HL-60/S4 (cell line): ENCODE data around the gene PLA2G2C.

Source experiments
- in situ Hi-C: fragments of 300-500 bp; cut with MboI; formaldehyde crosslinking; loops from 2 replicates; pipeline ENCODE4 v1.14.3; 2022; ENCODE audit warnings: low sequenced_read_pairs

Gene PLA2G2C

DNA sequence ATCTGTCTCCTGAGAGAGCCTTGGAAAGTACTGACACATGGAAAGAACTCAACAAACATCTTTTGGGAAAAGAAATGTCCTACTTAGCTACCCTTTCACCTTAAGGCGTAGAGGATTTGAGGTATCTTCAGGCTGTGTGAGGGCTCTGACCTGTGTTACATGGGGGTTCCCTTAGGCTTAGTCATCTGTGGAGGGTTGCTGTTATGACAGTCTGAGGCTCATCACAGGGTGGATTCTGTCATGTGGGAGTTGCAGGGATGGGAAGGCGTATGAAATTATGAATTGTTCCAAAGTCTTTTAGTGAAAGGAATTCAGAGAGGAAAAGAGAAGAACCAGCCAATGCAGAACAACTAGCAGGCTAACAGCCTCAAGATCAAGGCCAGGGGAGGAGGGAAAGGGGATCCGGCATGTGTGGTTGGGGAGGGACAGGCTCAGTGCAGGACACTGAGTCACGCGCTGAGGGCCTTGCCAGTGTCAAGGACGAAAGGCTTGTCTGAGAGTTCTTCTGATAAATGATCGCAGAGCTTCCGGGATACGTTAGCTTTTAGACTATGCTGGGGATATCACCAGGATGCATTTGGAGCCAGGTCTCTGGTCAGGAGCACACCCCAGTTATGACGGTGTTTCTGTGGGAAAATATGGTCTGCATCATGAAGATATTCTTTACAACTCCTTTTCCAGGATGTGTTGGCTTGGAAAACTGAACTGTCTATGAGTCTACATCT is 24.6 kb upstream of the PLA2G2C start:
- in situ Hi-C loops, result loop anchor here (25.0 kb wide), 1 partner anchor 276 kb away; the partner anchor contains the start of gene CAMK2N1

DNA sequence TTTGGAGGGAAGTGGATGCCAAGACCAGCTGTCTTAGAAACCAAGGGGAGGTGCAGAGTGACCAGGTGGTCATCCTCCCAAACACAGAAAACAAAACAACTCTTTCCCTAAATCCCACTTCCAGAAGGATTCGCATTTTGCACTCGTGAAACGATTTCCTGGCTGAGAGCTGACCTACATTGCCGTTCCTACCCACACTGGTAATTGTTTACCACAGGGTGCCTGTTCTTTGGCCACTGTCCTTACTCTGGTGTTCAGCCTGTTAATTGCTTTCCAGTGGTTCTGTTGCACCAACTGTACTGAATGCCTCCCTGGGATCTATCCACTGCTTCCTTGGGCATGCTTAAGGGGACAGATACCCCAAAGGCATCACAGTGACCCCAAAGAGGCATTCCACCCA is 23.2 kb upstream of the PLA2G2C start:
- in situ Hi-C loops, result loop anchor here (25.0 kb wide), 1 partner anchor 278 kb away; the partner anchor contains the start of gene CAMK2N1

DNA sequence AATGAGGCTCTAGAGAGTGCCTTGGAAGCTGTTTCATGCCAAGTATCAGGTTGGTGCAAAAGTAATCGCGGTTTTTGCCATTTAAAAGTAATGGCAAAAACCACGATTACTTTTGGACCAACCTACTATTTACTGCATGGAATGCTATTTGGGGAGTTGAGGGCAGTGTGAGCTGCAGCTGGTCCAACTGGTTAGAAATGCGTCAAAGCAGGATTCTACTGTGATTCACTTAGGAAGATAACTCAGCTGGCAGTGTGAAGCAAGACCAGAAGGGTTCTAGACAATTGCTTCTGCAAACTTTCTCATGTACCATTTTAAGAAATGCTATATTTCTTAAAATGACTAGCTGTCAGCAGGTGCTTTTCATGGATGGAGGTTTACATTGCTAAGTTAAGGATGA is 21.2 kb upstream of the PLA2G2C start:
- in situ Hi-C loops, result loop anchor here (25.0 kb wide), 1 partner anchor 280 kb away; the partner anchor contains the start of gene CAMK2N1

DNA sequence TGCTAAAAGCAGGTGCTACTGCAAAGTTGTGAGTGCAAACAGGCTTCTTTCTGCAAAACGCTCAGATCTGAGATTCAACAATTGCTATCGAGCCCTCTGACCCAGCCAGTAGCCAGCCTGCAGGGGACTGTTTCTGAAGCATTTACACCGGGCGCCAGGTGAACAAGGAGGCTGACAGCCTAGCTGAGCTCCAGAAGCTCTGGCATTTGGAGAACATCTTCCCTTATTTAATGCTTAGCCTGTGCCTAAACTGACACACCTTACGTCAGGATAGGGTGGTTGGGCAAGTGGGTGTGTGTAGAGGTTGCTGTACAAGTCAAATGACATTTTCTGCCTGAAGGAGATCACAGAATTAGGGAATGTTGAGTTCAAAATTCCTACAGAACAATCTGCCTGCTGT is 15.8 kb upstream of the PLA2G2C start:
- in situ Hi-C loops, result loop anchor here (25.0 kb wide), 1 partner anchor 285 kb away; the partner anchor contains the start of gene CAMK2N1

DNA sequence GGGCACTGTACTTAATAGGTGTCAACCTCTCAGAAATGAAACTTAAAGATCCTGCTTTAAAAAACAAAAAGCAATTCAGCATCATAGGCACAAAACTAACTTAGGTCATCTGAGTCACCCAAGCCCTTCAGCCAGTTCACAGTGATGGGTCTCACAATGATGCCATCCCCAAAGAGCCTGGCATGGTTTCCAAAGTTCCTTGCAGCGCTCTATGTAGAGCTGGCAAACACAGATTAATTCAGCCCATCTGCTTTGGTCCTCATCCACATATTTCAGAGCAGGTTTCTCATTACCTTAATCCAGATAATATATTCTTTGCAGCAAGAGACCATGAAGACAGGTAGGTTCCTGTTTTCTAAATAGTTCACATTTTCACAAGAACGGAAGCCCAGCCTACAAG is 14.6 kb upstream of the PLA2G2C start:
- in situ Hi-C loops, result loop anchor here (25.0 kb wide), 1 partner anchor 286 kb away; the partner anchor contains the start of gene CAMK2N1

DNA sequence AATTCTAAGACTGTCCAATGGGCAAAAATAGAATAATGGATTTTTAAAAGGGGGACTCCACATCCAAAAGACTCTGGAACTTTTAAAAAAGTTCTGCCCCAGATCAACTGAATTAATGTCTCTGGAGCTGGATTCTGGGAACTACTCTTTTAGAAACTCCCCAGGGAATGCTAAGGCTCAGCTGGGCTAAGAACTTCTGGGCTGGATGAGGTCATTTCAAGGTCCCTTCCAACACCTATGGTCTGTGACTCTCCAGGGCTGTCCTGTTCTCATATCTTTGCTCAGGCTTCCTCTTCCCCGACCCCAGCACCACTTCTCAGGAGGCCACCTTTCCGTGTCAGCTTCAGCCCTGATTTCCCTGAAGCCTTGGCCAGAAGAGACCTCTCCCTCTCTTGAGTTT is 13.5 kb upstream of the PLA2G2C start:
- in situ Hi-C loops, result loop anchor here (25.0 kb wide), 1 partner anchor 287 kb away; the partner anchor contains the start of gene CAMK2N1

DNA sequence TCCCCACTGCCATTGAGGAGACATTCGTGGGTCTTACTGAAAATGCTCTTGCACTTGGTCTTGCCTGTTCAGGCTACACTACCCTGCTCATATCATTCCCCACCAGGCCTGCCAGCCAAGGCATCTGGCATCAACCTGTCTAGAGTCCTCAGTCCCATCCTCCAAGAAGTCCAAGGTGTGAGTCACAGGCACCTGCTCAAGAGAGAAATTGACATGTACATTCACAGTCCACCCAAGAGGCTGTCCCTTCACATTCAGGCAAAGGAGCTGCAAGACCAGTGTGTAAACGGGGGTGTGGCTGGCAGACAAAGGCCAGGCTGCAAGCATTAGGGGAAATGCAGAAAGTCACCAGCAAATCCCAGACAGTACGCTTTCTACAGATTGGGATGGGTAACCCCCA is 13.1 kb upstream of the PLA2G2C start:
- in situ Hi-C loops, result no loop called here

DNA sequence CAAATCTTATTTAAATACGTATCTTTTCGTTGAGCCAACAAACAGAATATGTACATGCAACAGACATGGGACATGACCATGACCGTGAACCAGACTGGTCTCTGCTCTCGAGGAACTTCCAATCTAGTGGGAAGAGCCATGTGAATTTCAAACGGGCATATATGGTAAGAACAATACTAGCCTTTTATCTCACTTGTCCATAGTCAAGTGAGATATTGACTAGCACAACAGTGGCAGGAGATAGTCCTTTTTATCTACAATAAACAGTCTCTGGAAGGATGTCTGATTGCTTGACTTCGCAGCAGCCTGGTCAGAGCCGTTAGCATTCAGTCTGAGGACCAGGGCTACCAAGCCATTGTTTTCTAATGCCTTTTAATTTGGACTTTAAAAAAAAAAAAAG is 12.6 kb upstream of the PLA2G2C start:
- in situ Hi-C loops, result no loop called here

DNA sequence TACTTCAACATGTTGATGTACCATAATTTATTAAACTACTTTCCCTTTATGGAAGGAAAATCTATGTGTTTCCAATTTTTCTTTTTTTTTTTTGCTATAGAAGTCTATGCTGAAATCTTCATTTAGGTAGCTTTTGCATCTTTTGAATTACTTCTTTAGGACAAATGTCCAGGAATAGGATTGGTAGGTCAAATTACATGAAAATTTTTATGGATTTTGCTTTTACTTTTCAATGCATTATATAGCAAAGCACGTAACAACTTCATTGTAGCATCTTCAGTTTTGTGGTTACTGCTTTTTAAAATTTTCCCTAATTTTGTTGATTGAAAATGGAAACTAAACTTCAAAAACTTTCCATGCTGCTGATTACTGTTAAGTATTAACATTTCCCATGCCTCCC is 12.0 kb upstream of the PLA2G2C start:
- in situ Hi-C loops, result no loop called here

DNA sequence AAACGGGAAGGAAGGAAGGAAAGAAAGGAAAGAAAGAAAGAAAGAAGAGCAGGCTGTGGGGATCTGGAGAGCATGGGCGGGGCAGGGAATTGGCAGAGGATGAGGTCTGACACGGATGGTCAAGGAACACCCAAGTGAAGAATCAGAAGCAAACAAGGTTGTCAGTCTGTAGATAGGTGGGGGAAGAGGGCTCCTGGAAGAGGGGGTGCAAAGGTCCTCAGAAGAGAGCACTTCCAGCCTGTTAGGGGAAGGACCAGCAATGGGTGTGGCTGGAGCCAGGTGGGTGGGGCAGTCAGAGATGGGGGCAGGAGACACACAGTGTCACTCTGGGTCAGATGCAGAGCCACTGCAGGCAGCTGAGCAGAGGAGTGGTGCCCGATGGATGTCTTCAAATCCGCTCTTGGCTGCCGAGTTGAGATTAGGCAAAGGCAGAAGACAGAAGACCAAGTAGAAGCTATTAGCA is 11.0 kb upstream of the PLA2G2C start:
- in situ Hi-C loops, result no loop called here

DNA sequence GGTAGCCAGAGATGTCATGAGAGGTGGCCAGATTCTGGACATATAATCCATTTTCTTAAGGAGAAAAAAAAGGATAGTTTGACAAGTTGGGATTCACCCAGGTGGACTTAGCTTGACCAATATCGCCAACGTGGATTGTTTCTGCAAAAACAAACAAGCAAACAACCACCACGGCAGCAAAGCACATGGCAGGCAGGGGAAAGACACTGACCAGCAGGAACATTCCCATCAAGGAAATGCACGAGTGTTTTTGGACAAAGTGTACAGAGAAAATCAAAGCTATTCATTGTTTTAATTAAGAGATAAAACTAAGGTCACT is 9.1 kb upstream of the PLA2G2C start:
- in situ Hi-C loops, result no loop called here

DNA sequence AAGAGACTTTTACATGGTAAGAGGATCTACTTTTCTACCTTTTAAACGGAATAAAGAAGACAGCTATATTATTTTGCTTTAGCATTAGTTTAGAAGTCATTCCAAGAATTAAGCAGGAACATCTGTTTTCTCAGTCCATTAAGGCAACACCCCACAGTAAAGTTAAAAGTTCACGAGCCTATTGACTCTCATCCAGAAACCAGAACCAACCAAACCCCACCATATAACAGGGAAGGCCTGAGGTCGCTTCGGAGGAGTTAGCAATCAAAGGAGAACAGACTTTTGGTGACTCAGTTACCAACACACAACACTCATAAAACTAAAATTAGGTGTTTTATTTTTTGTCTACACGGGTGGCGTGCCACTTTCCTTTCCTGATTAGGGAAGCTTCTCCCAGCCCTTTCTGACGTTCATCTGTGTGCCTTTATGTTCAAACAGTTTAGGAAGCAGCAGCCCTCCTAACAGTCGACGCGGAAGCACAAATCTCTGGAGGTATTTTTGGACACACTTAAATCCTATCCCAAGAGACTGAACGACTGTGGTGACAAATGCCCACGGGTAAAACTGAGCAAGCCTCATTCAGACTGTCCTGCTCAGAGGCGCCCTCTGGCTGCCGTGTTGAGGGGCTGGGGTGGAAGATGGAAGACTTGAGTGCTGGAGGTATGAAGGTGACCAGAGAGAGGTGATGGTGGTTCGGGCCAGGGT is 8.6 kb upstream of the PLA2G2C start:
- in situ Hi-C loops, result no loop called here

DNA sequence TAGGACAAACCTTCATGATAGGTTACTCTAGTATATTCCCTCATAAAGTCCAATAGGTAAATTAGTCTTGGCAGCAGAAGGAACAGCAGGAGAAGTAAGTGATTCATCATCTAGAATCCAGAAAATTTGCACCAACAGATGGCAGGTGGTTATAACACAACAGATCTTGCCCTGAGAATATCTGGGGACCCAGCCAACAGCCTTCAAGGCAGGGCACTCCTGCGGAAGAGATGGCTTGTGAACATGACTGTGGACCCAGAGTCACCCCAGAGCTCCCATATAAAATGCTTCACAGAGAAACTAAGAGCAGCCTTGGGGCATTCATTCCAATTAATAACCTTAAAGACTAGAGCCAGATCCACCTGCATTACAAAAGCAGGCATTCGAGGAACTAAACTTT is 7.9 kb upstream of the PLA2G2C start:
- in situ Hi-C loops, result no loop called here

DNA sequence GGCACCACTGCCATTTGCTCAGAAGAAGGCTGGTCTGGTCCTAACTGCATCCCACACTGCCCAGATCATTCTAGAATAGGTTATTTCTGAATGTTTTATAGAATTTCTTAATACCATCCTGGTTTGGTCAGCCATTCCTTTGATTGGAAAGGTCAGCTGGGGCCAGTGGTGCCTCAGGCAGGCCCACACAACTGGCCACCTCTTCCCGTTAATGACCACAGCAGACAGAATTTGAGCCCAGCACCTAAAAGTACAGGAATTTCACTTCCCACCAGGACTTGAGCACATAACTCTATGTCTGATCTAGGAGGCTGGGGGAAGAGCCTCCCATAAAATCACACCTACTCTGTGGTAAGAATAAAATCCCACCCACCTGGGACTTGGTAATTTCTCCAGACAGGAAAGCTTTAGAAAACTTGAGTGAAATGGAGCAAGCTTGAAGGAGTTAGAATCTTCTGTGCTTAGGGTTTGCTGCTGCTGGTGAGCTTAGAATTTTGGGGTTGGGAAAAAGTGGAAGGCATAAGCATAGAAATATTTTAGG is 6.6 kb upstream of the PLA2G2C start:
- in situ Hi-C loops, result no loop called here

DNA sequence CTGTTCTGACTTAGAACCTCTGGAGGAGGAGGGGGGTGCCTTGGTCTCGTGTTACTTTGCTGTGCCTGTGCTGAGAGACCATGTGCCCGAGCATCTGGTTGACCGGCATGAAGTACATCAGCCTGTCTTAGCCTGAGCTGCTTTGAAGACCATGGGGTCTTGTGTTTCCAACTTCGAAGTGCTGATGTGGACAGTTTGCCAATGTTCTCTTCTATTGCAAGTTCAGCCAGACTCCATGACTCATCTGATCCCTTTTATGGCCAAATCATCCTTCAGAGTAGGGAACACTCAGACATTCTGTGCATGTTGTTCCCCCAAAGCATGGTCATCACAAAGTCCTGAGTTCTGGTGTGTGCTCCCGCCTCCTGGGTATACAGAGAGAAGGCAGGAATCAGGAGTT is 6.0 kb upstream of the PLA2G2C start:
- in situ Hi-C loops, result no loop called here

DNA sequence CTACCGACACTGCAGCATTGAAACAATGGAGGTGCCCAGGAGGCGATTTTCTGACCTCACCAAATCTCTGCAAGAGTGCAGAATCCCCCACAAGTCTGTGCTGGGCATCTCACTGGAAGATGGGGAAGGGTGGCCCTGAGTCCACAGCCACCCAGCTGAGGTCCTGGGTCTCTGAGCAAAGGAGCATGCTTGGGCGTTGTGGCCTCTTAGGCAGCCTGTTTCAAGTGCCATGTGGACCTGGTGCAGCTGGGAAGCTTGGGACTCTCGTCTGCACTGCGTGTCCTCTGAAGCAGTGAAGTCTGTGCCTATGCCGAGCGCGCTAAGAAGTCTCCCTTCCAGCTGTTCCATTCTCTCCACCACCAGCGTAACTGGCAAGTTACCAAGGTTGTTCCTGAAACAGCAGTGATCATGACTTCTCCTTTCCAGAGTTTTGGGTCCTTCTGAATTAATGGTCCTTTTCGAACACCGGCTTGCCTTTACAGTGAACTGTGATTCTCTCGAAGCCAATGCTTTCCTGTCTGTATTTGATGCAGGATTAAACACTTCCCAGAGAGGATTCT is 5.0 kb upstream of the PLA2G2C start:
- in situ Hi-C loops, result no loop called here

DNA sequence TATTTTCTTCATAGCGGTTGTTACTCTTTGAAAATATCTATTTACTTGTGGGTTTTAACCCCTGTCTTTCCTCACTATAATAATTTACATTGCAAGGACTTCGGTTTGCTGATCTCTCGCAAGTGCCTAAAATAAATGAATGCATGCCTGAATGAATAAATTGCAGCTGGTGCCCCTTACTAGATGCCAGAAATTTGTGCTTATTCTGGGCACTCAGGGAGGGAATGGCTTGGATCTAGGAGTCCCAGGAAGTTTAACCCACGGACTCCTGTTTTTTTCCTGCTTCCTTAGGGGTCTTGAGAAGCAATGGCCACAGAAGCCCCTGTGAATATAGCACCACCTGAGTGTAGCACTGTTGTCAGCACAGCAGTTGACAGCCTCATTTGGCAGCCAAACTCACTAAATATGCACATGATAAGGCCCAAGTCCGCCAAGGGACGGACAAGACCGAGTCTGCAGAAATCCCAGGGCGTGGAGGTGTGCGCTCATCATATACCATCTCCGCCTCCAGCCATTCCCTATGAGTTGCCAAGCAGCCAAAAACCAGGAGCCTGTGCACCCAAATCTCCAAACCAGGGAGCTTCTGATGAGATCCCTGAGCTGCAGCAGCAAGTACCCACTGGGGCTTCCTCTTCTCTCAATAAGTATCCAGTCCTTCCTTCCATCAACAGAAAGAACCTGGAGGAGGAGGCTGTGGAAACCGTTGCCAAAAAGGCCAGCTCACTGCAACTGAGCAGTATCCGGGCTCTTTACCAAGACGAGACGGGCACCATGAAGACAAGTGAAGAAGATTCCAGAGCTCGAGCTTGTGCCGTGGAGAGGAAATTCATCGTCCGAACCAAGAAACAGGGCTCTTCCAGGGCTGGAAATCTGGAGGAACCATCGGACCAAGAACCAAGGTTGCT is 4.2 kb upstream of the PLA2G2C start:
- in situ Hi-C loops, result no loop called here

DNA sequence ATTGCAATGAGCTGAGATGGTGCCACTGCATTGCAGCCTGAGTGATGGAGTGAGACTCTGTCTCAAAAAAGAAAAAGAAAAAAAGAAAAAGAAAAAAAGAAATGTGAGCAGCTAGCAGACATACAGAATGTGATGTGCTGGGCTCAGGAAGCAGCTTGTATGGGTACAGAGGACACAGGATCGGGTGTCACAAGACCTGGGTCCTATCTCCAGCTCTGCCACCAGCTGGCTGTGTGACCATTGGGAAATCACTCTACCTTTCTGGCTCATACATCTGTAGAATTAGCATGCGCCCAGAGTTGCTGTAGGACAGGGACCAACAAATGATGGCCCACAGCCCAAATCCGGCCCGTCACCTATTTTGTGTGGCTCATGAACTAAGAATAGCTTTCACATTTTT is 3.3 kb upstream of the PLA2G2C start:
- in situ Hi-C loops, result no loop called here

DNA sequence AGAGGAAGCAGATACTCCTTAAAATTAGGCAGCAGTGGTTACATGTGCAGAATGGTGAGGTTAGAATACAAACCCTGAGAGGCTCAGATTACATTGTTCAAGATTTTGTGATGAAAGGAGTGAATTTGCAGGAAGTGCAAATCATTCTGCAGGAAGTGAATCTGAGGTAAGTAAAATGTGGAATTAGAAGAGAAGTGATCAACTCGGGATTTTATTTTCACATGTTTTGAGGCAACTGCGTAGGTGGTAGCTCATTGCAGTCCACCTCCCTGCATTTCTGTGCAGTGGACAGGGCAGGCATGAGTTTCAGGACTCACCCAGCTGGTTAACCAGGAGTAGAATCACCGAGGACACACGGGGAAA is 2.1 kb upstream of the PLA2G2C start:
- in situ Hi-C loops, result no loop called here

DNA sequence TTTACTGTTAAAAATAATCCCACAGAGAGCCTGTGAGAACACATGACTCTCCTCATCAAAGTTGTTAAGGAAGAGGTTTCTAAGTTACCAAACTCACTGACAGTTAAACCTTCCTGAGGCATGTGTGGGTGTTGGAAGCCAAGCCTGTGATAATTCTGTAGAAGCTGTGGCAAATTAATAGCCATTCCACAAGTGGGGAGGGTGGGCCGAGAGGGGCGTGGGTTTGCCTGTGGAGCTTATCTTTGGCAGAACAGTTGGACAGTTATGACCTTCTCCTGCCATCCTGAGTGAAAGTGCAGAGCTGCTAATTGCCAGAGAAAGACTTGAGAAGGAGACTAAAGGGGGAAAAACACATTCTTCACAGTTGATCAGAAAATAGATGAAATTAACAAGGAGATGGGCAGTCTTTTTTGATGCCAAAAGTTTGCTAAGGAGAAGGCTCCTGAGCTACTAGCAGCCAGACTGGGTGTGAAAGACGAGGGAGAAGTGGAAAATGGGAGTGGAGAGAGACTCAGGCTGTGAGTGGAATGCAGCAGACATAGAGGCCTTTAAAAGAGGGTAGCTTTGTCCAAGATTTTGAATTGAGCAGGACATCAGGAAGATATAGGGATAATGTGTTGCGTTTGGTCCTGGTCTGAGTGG is 1.6 kb upstream of the PLA2G2C start:
- in situ Hi-C loops, result no loop called here
